GM21576 (cell line): ENCODE data around the gene UBE2F.

ENCODE experiments used
- ATAC-seq: cut with Tn5 transposase; IDR thresholded peaks from one replicate; pipeline ENCODE4 v1.9.1; 2021; ENCODE audit warnings: mild to moderate bottlenecking, moderate library complexity; ENCODE audit not compliant: unreplicated experiment

Gene UBE2F

GRCh38 chr2:237966565-237967462 lies at the start of gene UBE2F:
Gene UBE2F, plus strand, starts transcription at chr2:237967014. Its CDS starts 6,094 bp downstream, at chr2:237973108.
- ATAC-seq = peak; percentile 91

DNA sequence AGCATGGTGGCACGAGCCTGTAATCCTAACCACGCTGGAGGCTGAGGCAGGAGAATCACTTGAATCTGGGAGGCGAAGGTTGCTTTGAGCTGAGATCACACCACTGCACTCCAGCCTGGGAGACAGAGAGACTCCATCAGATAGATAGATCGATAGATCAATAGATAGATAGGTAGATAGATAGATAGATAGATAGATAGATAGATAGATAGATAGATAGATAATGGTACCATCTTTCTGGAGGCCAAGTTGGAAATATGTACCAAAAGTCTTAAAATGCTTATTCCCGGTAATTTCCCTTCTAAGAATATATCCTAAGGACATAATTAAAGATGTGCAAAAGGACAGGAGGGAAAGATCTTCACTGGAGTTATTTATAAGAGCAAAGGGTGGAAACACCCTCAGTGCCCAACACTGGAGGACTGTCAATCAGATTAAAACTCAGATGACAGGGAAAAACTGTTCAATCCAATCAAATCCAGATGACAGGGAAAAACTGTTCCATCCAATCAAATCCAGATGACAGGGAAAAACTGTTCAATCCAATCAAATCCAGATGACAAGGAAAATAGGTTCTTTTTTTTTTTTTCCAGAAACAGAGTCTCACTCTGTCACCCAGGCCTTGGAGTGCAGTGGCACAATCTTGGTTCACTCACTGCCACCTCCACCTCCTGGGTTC lies 49.0 kb upstream of the UBE2F start:
- no peak for ATAC-seq

GRCh38 chr2:237919593-237919992 lies 47.2 kb upstream of the UBE2F start:
- no peak for ATAC-seq

DNA sequence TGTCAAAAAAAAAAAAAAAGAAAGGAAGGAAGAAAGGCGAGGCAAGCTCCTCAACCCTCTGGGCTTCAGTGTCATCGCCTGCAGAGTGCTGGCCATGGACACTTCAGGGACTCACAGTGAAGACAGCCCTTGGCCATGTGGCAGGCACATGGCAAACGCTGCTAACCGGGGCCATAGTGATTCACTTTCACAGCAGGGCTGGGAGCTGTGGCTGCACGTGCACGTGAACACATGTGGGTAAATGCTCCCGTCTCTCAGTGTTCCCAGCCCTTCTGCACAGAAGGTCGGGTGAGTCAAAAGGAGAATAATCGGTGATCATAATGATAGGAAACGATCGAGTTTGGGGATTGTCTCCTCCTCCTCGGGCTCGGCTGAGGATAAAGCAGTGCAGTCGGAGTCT lies 46.1 kb upstream of the UBE2F start:
- ATAC-seq = no peak

DNA sequence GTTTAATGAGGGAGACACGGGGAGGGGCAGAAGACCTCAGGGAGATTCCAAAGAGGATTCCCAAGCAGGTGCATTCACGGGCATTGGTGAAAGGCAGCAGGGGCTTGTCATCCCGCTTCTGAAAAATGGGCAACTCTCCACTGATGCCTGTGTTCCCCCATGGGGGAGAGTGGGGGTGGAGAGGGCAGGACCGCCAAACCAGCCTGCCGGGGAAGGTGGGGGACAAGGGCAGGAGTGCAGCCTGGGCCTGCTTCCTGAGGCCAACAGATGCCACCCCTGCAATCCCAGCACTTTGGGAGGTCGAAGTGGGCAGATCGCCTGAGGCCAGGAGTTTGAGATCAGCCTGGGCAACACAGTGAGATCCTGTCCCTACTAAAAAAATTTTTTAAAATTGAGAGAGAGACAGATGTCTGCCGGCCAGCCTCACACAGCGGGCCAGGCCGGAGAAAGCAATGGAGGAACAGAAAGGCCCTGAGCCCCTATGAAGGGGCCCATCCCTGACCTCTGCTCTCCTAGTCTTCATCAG lies 44.8 kb upstream of the UBE2F start:
- no peak for ATAC-seq

DNA sequence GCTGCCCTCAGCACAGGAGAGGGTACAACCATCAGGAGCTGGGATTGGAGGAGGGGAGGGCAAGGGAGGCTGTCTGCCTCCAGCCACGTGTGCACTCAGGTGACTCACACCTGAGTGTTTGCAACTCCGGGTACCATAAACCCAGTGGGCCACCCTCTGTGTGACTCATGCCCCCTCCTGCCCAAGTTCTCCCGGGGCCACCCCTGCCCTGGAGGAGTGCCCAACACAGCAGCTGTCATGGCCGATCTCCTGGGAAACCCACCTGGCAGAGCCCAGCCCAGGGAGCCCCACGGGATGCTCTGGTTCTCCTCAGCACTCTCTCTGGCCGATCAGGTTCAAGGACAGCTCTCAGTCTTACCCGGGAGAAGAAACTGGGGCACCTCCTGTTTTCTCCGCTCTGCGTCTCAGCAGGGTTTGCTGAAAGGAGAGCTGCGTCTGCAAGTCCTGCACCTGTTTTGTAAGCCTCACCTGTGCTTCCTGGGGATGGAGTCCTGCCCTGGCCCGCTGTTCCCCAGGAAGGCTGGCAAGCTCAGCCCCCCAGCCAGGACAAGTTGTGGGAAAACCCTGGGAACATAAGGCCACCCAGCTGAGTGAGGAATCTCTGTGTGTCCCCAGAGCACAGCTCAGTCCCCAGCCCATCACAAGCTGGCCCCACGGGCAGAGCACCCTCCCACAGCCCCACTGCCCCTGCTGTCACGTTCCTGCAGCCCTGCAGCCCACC lies 44.0 kb upstream of the UBE2F start:
- ATAC-seq = no peak

DNA sequence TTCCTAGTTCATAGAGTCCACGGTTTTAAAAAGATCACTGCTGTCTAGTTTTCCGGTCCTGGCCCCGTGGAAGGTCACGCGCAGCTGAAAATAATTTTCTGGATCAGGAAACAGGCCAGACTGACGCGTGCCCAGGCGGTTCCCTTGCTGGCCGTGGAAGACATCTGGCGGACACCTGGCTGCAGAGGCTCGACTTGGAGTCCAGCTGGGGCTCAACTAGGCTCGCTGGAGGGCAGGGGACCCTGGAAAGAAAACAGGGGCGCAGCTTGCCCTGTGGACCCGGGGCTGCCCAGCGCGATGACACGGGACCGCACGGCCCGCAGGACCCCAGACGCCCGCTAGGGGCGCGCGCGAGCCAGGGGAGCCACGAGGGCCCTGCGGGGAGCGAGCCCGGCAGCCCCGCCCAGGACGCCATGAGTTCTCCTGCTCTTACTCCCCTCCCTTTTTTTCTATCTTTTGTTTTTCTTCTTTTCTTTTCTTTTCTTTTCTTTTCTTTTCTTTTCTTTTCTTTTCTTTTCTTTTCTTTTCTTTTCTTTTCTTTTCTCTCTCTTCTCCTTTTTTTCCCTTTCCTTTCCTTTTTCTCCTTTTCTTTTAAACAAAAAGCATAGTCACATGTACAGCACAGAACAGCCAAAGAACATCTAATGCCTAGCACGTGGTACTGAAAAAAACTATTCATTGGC lies 43.2 kb upstream of the UBE2F start:
- peak; percentile 67 for ATAC-seq

DNA sequence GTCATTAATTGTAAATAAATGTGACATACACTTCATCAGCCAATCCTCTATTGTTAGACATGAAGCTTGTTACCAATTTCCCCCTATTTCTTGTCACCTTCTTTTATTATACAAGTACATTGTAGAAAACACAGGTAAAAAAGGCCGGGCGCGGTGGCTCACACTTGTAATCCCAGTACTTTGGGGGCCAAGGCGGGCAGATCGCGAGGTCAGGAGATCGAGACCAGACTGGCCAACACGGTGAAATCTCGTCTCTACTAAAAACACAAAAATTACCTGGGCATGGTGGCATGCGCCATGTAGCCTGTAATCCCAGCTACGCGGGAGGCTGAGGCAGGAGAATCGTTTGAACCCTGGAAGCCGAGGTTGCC lies 42.7 kb upstream of the UBE2F start:
- no peak for ATAC-seq

- no peak for ATAC-seq
Observed at GRCh38 chr2:237927135-237927534, 39.7 kb upstream of the UBE2F start.

DNA sequence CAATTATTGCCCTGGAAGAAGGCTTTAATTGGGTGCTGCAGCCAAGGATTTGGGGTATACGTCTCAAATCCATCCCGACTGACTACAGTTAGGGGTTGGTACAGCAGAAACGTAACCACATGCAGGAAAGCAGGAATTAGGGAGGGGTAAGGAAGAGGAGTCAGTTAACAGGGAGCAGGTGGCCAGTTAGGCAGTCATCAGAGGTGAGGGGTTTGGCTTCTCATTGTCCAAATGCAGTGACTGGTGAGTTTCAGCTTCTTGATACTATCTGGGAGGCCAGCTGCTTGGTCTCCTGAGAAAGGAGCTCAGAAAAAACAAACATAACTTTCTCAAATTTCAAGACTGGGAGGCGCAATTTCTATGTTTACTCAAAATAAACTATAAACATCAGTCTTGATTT lies 38.8 kb upstream of the UBE2F start:
- no peak for ATAC-seq

DNA sequence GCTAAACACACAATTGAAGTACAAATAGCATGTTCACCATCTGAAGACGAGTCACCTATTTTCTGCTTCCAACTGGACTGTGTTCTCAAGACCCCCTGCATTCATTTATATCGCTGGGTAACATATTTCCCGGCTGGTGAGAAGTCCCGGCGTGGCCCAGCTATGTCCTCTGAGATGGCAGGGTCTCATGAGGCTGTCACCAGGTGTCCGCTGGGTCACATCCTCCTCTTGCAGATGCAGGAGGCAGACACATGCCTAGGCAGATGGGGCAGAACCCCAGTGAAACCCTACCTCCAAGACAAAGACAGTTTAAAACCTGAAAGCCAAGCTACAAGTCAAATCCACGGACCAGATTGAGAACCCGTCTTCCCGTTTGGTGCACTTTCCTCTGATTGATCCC lies 36.8 kb upstream of the UBE2F start:
- no peak for ATAC-seq

DNA sequence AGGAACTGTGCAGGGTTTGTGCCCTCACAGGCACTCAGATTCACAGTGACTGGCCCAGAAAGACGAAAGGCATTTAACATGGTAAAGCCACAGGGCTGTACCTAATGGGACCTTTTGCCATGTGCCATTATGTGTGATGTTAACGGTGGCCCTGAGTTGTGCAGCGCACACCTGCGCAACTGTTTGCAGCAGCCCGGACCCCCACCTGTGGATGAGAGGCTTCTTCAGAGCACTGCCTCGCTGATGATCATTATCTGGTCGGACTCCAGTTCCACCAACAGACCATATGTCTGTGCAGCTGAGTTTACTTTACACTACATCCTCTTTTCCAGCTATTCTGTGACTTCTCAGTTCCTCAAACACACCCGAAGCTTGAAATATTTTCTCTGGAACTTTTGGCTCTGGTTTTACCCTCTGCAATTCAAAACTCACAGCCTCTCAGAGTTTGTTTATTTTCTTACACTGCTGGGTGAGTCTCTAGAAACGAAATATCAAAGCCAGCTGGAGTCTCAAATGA lies 35.6 kb upstream of the UBE2F start:
- no peak for ATAC-seq

- ATAC-seq = no peak
Observed at GRCh38 chr2:237932731-237933131, 34.1 kb upstream of the UBE2F start.

DNA sequence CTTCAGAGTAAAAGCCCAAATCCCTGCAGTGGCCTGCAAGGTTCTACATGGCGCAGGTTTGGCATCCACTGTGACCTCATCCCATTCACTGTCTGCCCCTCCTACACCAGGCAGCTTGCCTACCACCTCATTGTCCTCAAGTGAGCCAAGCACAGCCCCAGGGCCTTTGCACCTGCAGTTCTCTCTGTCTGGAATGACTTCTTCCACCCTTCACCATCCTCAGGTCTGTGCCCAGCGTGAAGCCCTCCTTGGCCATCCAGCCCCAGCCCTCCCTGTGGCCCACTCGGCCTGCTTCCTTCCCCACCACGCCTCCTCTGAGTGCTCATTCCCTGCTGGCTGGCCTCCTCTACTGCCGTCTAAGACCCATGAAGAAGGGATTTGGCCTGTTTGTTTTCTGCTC lies 32.6 kb upstream of the UBE2F start:
- no peak for ATAC-seq

DNA sequence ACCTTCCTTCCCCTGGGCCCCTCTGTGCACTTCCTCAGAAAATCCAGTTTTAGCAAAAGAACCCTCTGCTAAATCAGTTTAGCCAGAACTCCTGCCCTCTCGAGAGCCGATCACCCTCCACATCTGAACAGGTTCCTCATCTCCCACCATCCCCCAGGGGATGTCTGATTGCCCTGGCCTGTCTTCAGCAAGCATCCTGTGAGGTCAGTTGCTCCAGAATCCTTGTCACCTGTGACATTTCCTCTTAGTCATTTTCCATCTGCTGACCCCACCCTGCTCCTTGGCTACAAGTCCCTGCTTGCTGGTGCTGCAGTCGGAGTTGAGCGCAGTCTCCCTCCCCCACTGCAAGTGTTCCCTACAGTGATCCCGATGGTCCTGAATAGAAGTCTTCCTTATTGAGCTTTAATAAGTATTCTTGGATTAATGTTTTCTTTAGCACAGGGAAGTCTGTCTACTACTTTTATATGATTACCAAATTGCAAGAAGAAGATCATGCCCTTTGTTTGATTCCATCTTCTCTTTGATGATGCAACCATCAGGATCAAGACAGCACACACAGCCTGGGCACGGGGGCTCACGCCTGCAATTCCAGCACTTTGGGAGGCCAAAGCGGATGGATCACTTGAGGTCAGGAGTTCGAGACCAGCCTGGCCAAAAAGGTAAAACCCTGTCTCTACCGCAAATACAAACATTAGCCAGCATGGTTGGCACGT lies 30.9 kb upstream of the UBE2F start:
- ATAC-seq = no peak

DNA sequence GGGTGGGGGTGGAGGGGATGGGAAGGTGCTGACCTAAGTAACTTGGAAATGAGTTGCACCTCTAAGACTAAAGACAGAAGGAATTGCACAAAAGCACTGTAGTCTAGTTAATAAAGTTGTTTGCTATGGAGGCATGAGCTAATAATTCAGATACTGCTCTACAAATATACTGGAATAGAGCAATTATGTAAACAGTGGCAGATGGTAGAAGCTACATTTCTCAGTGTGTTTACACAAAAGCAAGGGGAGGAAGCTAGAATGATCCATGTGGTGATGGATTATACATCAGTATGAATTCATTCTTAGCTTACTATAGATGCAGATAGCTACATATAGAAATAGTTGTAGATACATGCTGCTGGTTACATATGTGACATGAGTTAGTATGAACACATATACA lies 27.6 kb upstream of the UBE2F start:
- no peak for ATAC-seq

DNA sequence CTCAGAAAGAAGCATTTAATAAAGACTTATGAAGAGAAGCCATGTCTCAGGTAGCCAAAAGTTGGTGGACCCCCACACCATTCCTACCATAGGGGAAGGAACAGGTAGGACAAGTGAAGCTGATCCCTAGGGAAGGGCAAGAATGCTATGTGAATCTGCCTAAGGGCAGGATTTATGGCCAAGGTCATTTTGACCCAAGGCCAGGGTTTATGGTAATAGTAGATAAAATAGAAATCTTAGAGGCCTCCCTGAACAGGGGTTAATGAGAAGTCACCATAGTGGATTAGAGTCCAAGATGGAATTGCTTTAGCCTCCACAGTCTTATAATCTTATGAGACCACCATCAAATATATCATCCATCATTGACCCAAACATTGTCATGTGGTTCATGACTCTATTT lies 26.0 kb upstream of the UBE2F start:
- no peak for ATAC-seq

DNA sequence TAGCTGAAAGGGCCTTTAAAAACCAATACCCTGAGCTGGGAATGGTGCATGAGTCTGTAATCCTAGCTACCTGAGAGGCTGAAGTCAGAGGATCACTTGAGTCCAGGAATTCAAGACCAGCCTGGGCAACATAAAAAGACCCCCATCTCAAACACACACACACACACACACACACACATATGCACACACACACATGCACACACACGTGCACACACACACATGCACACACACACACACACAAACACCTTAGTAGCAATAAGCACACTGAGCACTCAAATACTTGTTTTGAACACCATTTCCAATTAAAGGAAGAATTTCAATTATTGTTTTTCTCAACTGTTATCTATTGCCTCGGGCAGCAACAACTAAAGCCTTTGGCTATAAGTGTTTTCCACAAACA lies 25.6 kb upstream of the UBE2F start:
- ATAC-seq = no peak

- ATAC-seq = no peak
Observed at GRCh38 chr2:237942513-237942899, 24.3 kb upstream of the UBE2F start.
